Hepatic stellate cell (primary cell): ENCODE measurements around the gene KLHL9.
"Not testable (repeated sequence)": the region's sequence is repeated elsewhere in the genome, so short reads cannot be mapped to it uniquely, and the experiment has no call there.

Source experiments
- DNase-seq: peaks from one replicate; pipeline ENCODE4 v3.0.0; 2011; ENCODE audit warnings: low spot score

KLHL9 gene

GRCh38 chr9:21334701-21335632 lies at the start of gene KLHL9:
Gene KLHL9, minus strand, starts transcription at chr9:21335404. Its CDS starts 545 bp downstream, at chr9:21334859.
- peak; percentile 94 for DNase-seq

DNA sequence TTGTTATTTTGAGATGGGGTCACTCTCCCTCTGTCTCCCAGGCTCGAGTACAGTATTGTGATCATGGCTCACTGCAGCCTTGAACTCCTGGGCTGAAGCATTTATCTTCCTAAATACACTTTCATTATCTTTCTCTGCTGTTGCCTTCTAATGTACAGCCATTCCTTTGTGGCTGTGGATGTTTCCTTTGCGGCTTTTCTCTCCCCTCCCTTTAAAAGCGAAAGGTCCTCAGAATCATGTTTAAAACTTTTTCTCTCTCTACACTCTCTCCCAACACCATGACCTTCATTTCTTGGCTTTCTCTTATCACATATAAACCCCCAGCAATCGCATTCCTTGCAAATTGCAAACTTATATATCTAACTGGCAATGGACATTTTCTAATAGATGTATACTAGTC lies 48.4 kb upstream of the KLHL9 start:
- no peak for DNase-seq

DNA sequence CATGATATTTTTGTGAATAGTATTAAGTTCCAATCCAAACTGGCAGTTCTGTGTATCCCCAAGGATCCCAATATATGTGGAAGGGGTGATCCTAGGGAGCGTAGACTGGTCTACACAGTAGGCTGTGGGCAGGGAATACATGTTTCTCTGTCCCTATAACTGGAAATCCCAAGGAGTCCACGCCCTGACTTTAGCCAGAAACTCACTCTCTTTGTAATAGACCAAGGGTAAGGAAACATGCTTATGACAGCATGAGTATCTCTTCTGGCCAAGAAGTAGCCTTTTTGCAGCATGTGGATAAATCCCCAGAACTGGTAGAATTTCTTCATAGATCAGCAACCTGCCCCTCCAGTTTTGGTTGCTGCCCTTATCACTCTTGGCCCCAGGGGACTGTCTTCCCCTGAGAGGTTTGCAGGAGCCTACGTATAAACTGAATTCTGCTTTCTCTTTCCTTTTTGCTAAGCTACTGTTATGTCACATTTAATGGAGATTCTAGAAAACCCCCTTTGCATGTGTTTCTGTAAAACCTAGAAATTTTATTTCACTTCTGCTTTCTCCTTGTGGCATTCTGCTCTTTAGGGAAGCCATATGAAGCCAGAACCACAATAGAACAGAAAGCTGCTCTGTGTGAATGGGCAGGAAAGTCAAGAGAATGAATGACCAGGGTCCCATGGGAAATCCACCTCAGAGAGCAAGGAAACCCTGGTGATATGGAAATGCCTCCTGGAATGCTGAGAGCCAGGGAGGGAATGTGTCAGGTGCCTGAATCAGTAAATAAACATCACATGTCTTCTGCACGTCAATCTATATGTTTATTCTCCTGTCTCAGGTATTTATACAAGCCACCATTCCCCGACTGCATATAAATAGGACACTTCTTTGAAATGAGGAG lies 46.5 kb upstream of the KLHL9 start:
- no peak for DNase-seq

GRCh38 chr9:21371467-21371866 lies 36.3 kb upstream of the KLHL9 start:
- not testable (repeated sequence) for DNase-seq

DNA sequence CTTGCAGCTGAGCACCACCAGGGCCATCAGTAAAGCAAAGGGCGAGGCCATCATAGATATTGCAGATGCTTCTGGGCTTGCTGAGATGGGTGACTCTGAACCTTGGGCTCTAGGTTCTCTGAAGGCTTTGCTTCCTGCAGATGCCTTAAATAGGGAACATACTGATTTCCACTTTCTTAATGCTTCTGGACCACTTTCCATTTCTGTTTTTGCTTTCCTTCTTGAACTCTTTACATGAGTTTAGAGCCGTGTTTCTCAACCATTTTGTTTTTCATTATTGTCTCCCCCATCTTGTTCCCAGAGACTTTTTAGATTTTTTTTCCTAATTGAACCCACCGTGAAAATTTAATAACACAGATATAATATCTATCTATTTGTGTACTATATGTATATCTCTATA lies 32.8 kb upstream of the KLHL9 start, which contains the start of gene IFNA13:
Gene IFNA13, minus strand, starts transcription at position 101 of the 400 bp plus-strand sequence. Its CDS starts 47 bp downstream, at position 54.
- DNase-seq = no peak

DNA sequence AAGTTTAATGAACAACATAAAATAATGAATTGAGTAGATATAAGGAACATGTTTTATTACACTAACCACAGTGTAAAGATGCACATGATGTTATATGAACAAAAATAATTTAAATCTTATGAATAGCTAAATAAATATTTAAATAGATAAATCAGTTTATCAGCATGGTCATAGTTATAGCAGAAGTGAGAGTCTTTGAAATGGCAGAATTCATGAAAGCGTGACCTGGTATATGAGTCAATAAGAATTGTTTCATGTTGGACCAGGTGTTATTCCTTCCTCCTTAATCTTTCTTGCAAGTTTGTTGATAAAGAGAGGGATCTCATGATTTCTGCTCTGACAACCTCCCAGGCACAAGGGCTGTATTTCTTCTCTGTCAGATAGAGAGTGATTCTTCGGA lies 32.0 kb upstream of the KLHL9 start:
- DNase-seq = not testable (repeated sequence)

DNA sequence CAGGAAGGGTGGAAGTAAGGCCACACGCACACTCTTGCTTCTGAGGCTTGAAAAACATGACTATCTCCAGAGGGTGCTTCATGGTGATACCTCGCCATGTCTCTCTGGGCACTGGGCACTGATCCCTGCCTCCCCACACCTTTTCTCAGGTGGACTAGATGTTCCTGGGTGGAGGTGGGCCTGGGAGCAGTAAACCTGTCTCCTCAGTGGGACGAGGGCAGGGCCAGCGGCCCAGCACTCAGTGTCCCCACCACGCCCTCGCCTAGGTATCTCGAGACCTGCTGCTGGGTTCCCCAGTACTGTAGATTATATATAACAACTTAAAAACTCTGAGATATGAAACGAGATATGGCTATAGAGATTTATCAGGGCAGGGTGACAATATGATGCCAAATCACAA lies 27.1 kb upstream of the KLHL9 start:
- no peak for DNase-seq

DNA sequence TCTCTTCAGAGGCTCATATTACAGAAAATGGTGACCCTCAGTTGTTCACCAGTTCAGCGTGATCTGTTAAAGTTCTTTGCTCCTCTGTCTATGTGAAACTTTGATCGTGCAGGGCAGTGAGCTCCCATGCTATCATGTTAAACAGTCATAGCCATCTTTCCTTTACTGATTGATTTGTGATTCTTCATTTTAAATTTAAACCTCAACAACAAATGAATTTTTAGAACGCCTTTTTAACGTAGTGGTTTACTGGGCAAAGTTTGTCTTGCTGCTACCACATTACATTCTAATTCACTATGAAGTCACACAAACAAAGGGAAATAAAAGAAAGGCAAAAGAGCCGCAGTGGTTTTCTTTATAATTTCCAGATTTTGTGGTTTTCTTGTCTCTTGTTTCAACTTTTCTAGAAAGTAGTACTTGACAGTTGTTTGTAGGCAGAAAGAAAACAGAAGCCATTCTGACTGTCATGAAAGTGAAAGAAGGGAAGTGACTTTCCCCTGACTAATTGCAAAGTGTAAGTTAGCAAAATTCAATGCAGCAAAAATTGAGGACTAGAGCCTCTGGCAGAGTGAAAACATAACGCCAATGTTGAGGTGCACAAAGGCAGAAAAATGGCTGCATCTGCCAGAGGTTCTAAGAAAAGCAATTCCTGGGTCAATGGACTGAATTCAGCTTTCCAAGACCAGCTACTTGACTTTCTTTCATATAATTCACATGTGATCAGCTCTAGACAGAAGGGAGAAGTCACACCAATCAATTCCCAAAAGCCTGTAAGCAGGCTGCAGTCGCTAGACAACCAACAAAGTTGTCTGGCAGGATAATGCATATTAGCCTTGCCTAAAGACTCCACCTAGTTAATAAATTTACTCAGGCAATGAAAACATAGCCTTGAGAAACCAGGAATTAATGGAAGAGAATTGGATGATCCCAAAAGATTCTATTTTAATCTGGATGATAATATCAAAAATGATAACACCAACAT lies 22.6 kb upstream of the KLHL9 start:
- DNase-seq = no peak

DNA sequence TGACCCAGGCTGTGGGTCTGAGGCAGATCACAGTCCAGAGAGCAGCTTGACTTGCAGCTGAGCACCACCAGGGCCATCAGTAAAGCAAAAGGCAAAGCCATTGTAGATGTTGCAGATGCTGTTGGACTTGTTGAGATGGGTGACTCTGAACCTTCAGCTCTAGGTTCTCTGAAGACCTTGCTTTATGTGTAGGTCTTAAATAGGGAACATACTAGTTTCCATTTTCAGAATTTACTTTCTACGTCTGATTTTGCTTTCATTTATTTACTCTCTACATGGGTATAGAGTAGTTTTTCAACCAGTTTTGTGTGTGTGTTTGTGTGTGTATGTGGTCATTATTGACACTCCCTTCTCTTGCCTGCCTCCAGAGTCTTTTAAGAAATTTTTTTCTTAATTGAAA lies 15.6 kb upstream of the KLHL9 start, which contains the start of gene IFNA6:
Gene IFNA6, minus strand, starts transcription at position 101 of the 400 bp plus-strand sequence. Its CDS starts 0 bp downstream, at position 101.
- no peak for DNase-seq

- no peak for DNase-seq
These were observed 13.3 kb upstream of the KLHL9 start for GRCh38 chr9:21348430-21348970.

GRCh38 chr9:21340735-21341134 lies 5.5 kb upstream of the KLHL9 start:
- no peak for DNase-seq

GRCh38 chr9:21336457-21336856 lies 1.3 kb upstream of the KLHL9 start:
- no peak for DNase-seq

- DNase-seq = no peak
These were observed 2.0 kb downstream of the KLHL9 start for GRCh38 chr9:21333226-21333625.

- DNase-seq = no peak
These were observed 3.4 kb downstream of the KLHL9 start for GRCh38 chr9:21331676-21332402.

DNA sequence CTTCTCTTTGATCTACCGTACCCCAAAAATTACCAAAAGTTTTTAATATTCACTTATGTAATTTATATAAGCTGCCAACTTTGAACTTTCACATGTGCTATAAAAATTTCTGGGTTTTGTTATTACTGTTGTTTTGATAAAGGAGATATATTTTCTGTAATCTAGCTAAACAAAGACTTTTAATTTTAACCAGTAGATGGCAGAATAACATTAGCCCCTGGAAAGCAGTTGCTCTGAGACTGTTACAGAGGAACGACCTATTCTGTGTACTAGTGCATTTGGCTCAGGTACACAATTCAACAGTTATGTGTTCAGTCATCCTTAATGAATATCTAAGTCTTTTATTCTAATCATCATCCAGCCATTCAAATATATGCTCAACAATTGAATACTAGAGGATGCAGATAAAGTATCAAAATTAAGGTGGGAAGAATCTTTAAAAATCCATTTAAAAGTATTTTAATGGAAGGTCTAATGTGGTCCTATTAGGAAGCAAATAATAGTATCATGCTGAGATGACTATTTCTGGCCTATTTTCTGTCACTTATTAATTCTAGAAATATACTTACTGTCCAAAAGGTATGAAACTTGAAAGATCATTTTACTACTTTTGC lies 8.6 kb downstream of the KLHL9 start:
- DNase-seq = no peak

DNA sequence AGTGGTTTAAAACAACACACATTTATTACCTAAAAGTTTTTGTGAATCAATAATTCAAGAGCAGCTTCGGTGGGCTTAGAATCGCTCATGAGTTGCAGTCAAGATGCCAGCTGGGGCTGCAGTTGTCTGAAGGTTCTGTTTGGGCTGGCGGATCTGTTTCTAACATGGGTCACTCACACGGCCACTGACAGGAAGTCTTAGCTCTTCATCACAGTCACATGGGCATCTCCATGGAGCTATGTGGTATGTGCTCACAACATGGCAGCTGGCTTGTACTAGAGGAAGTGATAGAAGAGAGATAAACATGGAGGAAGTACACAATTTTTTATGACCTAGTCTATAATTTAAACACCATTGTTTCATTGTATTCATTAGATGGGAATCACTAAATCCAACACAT lies 11.2 kb downstream of the KLHL9 start:
- no peak for DNase-seq

DNA sequence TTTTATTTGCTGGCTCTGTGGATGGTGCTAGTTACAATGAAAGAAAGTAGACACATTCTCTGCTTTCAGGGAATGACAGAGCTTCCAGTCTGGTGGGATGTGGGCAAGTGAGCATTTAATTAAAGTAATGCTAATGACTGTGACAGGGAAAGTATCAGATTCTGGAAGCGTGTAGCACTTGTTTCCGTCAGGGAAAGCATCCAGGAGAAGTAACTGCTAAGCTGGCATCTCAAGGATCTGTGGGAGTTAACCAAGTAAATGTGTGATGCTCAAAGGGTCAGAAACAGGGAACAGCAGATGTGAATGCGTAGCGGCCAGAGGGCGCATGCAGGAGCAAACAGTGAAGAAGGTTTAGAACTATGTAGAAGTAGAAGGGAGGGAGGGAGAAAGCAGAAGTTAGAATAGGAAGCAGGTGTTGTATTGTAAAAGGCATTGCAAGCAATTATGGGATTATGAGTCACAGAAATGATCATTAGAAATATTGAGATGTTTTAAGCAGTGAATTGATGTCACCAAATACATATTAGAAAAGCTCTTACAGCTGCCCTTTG lies 12.2 kb downstream of the KLHL9 start:
- no peak for DNase-seq

- DNase-seq = no peak
These were observed 14.7 kb downstream of the KLHL9 start for GRCh38 chr9:21320465-21320864.
